AG04449 (cell line): ENCODE data around the gene SCRT2.

ENCODE experiments used
- CTCF ChIA-PET: fragments of 350-600 bp; formaldehyde crosslinking; extraction: SDS; loops from one replicate; lab custom pipeline; 2021; ENCODE audit warnings: antibody characterized with exemption; lab: Yijun Ruan, JAX
- POLR2A ChIA-PET: fragments of 400-600, 350-600 bp; formaldehyde crosslinking; extraction: SDS; loops from one replicate; lab custom pipeline; 2020; ENCODE audit warnings: antibody characterized with exemption, inconsistent platforms; lab: Yijun Ruan, JAX
- DNase-seq: peaks from one replicate; pipeline ENCODE4 v3.0.0-alpha.2; 2010; ENCODE audit warnings: low read depth, low spot score
- H3K4me3 ChIP-seq: 2 replicates; pipeline ENCODE4 v1.5.1; 2011; ENCODE audit warnings: low read depth, mild to moderate bottlenecking, control low read depth, low read length
- CTCF ChIP-seq: IDR thresholded peaks from one replicate; pipeline ENCODE4 v1.5.1; 2011; ENCODE audit warnings: mild to moderate bottlenecking, moderate library complexity, low read length, control low read depth, inconsistent platforms; ENCODE audit not compliant: insufficient read depth; ENCODE audit errors: missing control alignments

Gene SCRT2

GRCh38 chr20:661474-662270 is 13.9 kb downstream of the SCRT2 start:
- ChIA-PET POLR2A (no interaction called here), CTCF (interaction anchor here (1.1 to 4.3 kb wide), 3 partner anchors 15 to 100 kb away, joined by 3 to 12 read pairs (median 4); no protein-coding TSS in a partner anchor)
- no peak for DNase-seq
- TF ChIP-seq CTCF = no peak
- H3K4me3 ChIP-seq = no peak overlapping the region

GRCh38 chr20:658731-659291 is 16.8 kb downstream of the SCRT2 start:
- ChIA-PET POLR2A (no interaction called here), CTCF (interaction anchor here (1.6 to 5.1 kb wide), 2 partner anchors 8 to 12 kb away, joined by 9 to 43 read pairs; no protein-coding TSS in a partner anchor)
- no peak for TF ChIP-seq CTCF
- no peak overlapping the region for H3K4me3 ChIP-seq
- DNase-seq = no peak

- POLR2A ChIA-PET = no interaction called here
- no peak for DNase-seq
Measured at GRCh38 chr20:658202-658601, 17.4 kb downstream of the SCRT2 start.

GRCh38 chr20:655726-656624 is 19.6 kb downstream of the SCRT2 start:
- TF ChIP-seq CTCF = no peak
- no peak for DNase-seq
- H3K4me3 ChIP-seq = no peak overlapping the region
- CTCF ChIA-PET = interaction anchor here (4.0 to 5.1 kb wide), 2 partner anchors 9 to 11 kb away, joined by 32 to 43 read pairs; no protein-coding TSS in a partner anchor
- POLR2A ChIA-PET = no interaction called here

More at GRCh38 chr20:658202-658601, 17.4 kb downstream of the SCRT2 start:
- TF ChIP-seq CTCF = no peak
- CTCF ChIA-PET = interaction anchor here (1.0 to 5.1 kb wide), 3 partner anchors 9 to 12 kb away, joined by 4 to 43 read pairs (median 9); no protein-coding TSS in a partner anchor
- no peak overlapping the region for H3K4me3 ChIP-seq

- TF ChIP-seq CTCF = no peak
- H3K4me3 ChIP-seq = no peak overlapping the region
- CTCF ChIA-PET = interaction anchor here (1.0 to 5.1 kb wide), 3 partner anchors 8 to 12 kb away, joined by 3 to 43 read pairs (median 32); no protein-coding TSS in a partner anchor
- DNase-seq = no peak
- POLR2A ChIA-PET = no interaction called here
Measured at GRCh38 chr20:654417-654750, 21.2 kb downstream of the SCRT2 start.
